MCF 10A (cell line): ENCODE measurements around the gene APBB2. TPM values are rescaled to one million over a fixed set of nuclear protein-coding genes. Genes with fewer than 3 reads are reported as not detected.
A peak's percentile ranks its signal among the peaks of the same experiment; 100 is the strongest.

Source experiments
- BruUV-seq: library from RNA; stranded (reverse); fragments of 400-500 nt; replicated peaks from 2 replicates; lab custom pipeline; 2021; lab: Mats Ljungman, UMichigan
- CTCF ChIA-PET: fragments of 300-600 bp; sonication (Branson Sonifier 250); formaldehyde crosslinking; extraction: SDS; loops from one replicate; lab custom pipeline; 2021; ENCODE audit warnings: antibody characterized with exemption, inconsistent platforms; lab: Yijun Ruan, JAX
- POLR2A ChIA-PET: fragments of 300-600, 350-650 bp; sonication (Branson Sonifier 250); formaldehyde crosslinking; extraction: SDS; loops from one replicate; lab custom pipeline; 2020; ENCODE audit warnings: antibody characterized with exemption, inconsistent platforms; lab: Yijun Ruan, JAX
- DNase-seq: peaks from one replicate; pipeline ENCODE4 v3.0.0-alpha.2; 2018; ENCODE audit not compliant: unreplicated experiment
- H3K27ac Mint-ChIP-seq: one replicate; pipeline ENCODE4 v1.8.0; 2022; ENCODE audit warnings: mild to moderate bottlenecking, low read depth, mixed read lengths; ENCODE audit not compliant: unreplicated experiment
- H3K27me3 Mint-ChIP-seq: one replicate; pipeline ENCODE4 v1.8.0; 2022; ENCODE audit warnings: mixed read lengths; ENCODE audit not compliant: insufficient read depth, unreplicated experiment
- H3K36me3 Mint-ChIP-seq: one replicate; pipeline ENCODE4 v1.8.0; 2022; ENCODE audit warnings: mild to moderate bottlenecking, moderate library complexity, mixed read lengths; ENCODE audit not compliant: insufficient read depth, unreplicated experiment
- H3K4me1 Mint-ChIP-seq: one replicate; pipeline ENCODE4 v1.8.0; 2022; ENCODE audit warnings: mixed read lengths; ENCODE audit not compliant: insufficient read depth, unreplicated experiment
- H3K4me3 Mint-ChIP-seq: one replicate; pipeline ENCODE4 v1.8.0; 2022; ENCODE audit warnings: mild to moderate bottlenecking, moderate library complexity, mixed read lengths; ENCODE audit not compliant: unreplicated experiment
- H3K9me3 Mint-ChIP-seq: one replicate; pipeline ENCODE4 v1.8.0; 2022; ENCODE audit warnings: mixed read lengths; ENCODE audit not compliant: unreplicated experiment
- intact Hi-C: fragments of 100-400 bp; cut with micrococcal nuclease; formaldehyde crosslinking; loops from 2 replicates; pipeline ENCODE4 v1.14.1; 2022
- total RNA-seq: library from RNA; stranded (reverse); gene quantifications from 2 replicates; pipeline ENCODE4 v1.2.3, GENCODE V29; 2022
- TF ChIP-seq, protein P1 (sequence below): fragments of 200-600 bp; IDR thresholded peaks from one replicate; pipeline ENCODE4 v1.8.0; 2022; ENCODE audit warnings: antibody characterized with exemption, mild to moderate bottlenecking; ENCODE audit not compliant: unreplicated experiment

APBB2 gene
- total RNA-seq, 1 experiment from 2014 or later, result 201 TPM

DNA sequence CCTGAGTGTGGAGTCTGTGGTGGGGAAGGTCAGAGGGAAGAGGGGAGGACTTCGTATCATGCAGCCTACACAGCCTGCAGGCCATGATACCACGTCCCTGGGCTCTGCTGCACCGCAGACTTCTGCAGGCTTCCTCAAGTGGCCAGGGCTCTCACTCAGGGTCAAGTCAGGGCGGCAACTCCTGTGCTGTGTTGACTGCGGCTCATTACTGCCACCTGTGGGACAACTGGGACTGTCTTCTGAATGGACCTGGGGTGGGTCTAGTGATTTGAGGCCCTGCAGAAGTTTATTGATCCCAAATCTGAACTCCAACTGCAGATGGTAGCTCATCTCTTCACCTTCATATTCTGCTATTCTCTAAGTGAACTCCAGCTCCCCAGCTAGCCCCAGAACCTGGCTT, 297.5 kb downstream of the APBB2 start:
- no peaks in the 10 kb centered on the region for H3K27me3 Mint-ChIP-seq
- no peak overlapping the region for H3K4me3 Mint-ChIP-seq
- DNase-seq, result peak; percentile 63
- H3K27ac Mint-ChIP-seq, result peak overlapping the region; percentile 59
- TF ChIP-seq, protein P1, sequence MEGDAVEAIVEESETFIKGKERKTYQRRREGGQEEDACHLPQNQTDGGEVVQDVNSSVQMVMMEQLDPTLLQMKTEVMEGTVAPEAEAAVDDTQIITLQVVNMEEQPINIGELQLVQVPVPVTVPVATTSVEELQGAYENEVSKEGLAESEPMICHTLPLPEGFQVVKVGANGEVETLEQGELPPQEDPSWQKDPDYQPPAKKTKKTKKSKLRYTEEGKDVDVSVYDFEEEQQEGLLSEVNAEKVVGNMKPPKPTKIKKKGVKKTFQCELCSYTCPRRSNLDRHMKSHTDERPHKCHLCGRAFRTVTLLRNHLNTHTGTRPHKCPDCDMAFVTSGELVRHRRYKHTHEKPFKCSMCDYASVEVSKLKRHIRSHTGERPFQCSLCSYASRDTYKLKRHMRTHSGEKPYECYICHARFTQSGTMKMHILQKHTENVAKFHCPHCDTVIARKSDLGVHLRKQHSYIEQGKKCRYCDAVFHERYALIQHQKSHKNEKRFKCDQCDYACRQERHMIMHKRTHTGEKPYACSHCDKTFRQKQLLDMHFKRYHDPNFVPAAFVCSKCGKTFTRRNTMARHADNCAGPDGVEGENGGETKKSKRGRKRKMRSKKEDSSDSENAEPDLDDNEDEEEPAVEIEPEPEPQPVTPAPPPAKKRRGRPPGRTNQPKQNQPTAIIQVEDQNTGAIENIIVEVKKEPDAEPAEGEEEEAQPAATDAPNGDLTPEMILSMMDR, result peak; percentile 32
- intact Hi-C loops, result loop anchor here (5.0 kb wide), 1 partner anchor 180 kb away; no protein-coding TSS in a partner anchor
- peaks cover 24% of the 10 kb centered on the region for H3K4me1 Mint-ChIP-seq
- H3K9me3 Mint-ChIP-seq, result no peaks in the 10 kb centered on the region
- BruUV-seq, result no TSS peak
- POLR2A ChIA-PET, result interaction anchor here (1.0 kb wide), 1 partner anchor 300 kb away, joined by 5 read pairs; no protein-coding TSS in a partner anchor
- H3K36me3 Mint-ChIP-seq, result peaks cover 79% of the 10 kb centered on the region
- CTCF ChIA-PET, result interaction anchor here (0.5 to 3.2 kb wide), 5 partner anchors 8 to 1185 kb away, joined by 3 to 15 read pairs (median 11); no protein-coding TSS in a partner anchor

DNA sequence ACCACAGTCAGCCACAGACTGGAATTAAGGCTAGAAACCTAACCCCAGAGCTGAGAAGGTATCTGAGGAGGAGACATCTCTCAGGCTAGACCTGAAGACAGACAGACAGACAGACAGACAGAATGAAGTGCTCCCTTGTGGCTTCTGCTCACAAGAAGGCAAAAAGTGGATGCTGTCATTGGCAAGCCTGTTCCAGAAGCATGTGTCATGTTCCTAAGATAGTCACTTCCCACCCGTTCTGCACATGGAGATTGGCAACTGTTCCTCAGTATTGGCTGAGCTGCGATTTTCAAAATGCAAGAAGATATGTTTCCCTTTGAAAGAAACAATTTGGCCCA, 298.2 kb downstream of the APBB2 start:
- peaks cover 79% of the 10 kb centered on the region for H3K36me3 Mint-ChIP-seq
- peak overlapping the region; percentile 59 for H3K27ac Mint-ChIP-seq
- POLR2A ChIA-PET, result interaction anchor here (0.6 to 0.8 kb wide), 2 partner anchors 188 to 954 kb away, joined by 3 read pairs; no protein-coding TSS in a partner anchor
- BruUV-seq, result no TSS peak
- TF ChIP-seq, protein P1, result no peak
- no peak for DNase-seq
- H3K9me3 Mint-ChIP-seq, result no peaks in the 10 kb centered on the region
- no peak overlapping the region for H3K4me3 Mint-ChIP-seq
- intact Hi-C loops, result loop anchor here (5.0 kb wide), 1 partner anchor 179 kb away; no protein-coding TSS in a partner anchor
- H3K27me3 Mint-ChIP-seq, result no peaks in the 10 kb centered on the region
- CTCF ChIA-PET, result interaction anchor here (0.6 to 3.2 kb wide), 3 partner anchors 9 to 18 kb away, joined by 3 to 13 read pairs (median 11); no protein-coding TSS in a partner anchor
- peaks cover 24% of the 10 kb centered on the region for H3K4me1 Mint-ChIP-seq

DNA sequence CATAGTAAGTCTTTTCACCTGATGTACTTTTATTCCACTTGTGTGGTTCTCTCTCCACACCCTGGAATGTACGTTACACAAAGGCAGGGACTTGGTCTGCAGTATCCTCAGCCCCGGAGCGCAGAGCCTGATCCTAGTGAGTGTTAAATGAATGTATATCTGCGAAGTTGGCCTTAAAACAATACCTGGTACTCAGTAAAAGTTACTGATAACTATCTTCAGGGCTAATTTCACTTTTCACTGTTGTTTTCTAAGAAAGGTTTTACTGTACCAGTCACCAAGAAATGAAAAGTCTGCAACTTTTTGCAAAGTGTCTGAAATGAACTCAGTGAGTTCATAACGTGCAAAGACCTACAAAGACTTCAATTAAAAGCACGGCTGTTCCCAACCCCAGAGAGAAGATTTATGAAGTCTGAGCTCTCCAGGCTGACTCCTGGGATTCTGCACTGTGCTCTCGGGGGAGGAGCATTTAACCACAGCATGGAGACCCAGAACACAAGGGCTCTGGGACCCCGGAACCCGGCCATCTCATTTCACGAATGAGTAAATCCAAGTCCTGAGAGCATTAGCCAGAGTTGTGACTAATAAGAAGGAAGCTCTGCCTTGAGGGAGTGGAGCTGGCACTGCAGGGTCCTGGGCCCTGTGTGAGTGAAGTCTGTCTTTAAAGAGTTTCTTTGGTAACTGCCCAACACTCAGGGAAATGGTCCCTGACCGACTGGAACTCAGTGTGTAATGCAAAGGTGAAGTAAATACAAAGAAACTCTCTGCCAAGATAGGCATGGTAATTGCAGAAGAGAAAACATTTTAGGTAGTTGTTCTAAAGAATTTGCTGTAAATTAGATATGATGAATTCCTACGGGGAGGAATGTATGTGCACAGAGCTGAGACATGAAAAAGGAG, 298.8 kb downstream of the APBB2 start:
- intact Hi-C loops, result loop anchor here (5.0 kb wide), 1 partner anchor 178 kb away; no protein-coding TSS in a partner anchor
- TF ChIP-seq, protein P1, result no peak
- Mint-ChIP-seq H3K4me1 (peaks cover 24% of the 10 kb centered on the region), H3K27me3 (no peaks in the 10 kb centered on the region), H3K36me3 (peaks cover 79% of the 10 kb centered on the region), H3K27ac (peak overlapping the region; percentile 13), H3K9me3 (no peaks in the 10 kb centered on the region), H3K4me3 (no peak overlapping the region)
- BruUV-seq, result no TSS peak
- ChIA-PET CTCF (interaction anchor here (0.6 to 1.7 kb wide), 2 partner anchors 10 to 18 kb away, joined by 3 to 11 read pairs; no protein-coding TSS in a partner anchor), POLR2A (interaction anchor here (0.6 to 0.8 kb wide), 3 partner anchors 188 to 955 kb away, joined by 3 read pairs; no protein-coding TSS in a partner anchor)
- no peak for DNase-seq
